Activated naive CD8-positive, alpha-beta T cell treated with anti-CD3 and anti-CD28 coated beads, Interleukin-2, amount 50 U/mL, for 24 hours (primary cell): Measurements from ENCODE around the gene ZBTB46.

Experiments used
- ATAC-seq: fragments of 150-1000 bp; cut with Tn5 transposase; one replicate; pipeline ENCODE4 v1.10.0; 2021
- DNase-seq: peaks from one replicate; pipeline ENCODE4 v3.0.0; 2021
- H3K27ac Mint-ChIP-seq: one replicate; pipeline ENCODE4 v1.8.0; 2021; ENCODE audit warnings: mild to moderate bottlenecking, mixed read lengths
- H3K27me3 Mint-ChIP-seq: one replicate; pipeline ENCODE4 v1.8.0; 2021; ENCODE audit warnings: mixed read lengths
- H3K36me3 Mint-ChIP-seq: one replicate; pipeline ENCODE4 v1.8.0; 2021; ENCODE audit warnings: low read depth, mixed read lengths
- H3K4me1 Mint-ChIP-seq: one replicate; pipeline ENCODE4 v1.8.0; 2021; ENCODE audit warnings: mixed read lengths
- H3K4me3 Mint-ChIP-seq: one replicate; pipeline ENCODE4 v1.8.0; 2021; ENCODE audit warnings: mild to moderate bottlenecking, moderate library complexity, mixed read lengths
- H3K9me3 Mint-ChIP-seq: one replicate; pipeline ENCODE4 v1.8.0; 2021; ENCODE audit warnings: mixed read lengths

The ZBTB46 gene

GRCh38 chr20:63700199-63701050 is 130.6 kb downstream of the ZBTB46 start:
- peaks cover 9% of the 10 kb centered on the region for H3K36me3 Mint-ChIP-seq
- ATAC-seq (no peak), DNase-seq (no peak)
- H3K4me1 Mint-ChIP-seq: peaks cover 33% of the 10 kb centered on the region
- H3K4me3 Mint-ChIP-seq: no peak overlapping the region
- H3K9me3 Mint-ChIP-seq: no peaks in the 10 kb centered on the region
- no peak overlapping the region for H3K27ac Mint-ChIP-seq
- no peaks in the 10 kb centered on the region for H3K27me3 Mint-ChIP-seq

GRCh38 chr20:63699466-63700198 is 131.4 kb downstream of the ZBTB46 start:
- Mint-ChIP-seq H3K36me3 (peaks cover 8% of the 10 kb centered on the region), H3K4me1 (peaks cover 32% of the 10 kb centered on the region), H3K27me3 (no peaks in the 10 kb centered on the region), H3K27ac (peak overlapping the region; percentile 67), H3K4me3 (no peak overlapping the region), H3K9me3 (no peaks in the 10 kb centered on the region)
- DNase-seq (no peak), ATAC-seq (no peak)

- no peaks in the 10 kb centered on the region for H3K27me3 Mint-ChIP-seq
- H3K9me3 Mint-ChIP-seq: no peaks in the 10 kb centered on the region
- peak overlapping the region; percentile 67 for H3K27ac Mint-ChIP-seq
- H3K4me1 Mint-ChIP-seq: peaks cover 33% of the 10 kb centered on the region
- H3K36me3 Mint-ChIP-seq: peaks cover 3% of the 10 kb centered on the region
- no peak overlapping the region for H3K4me3 Mint-ChIP-seq
- ATAC-seq (peak; percentile 69), DNase-seq (peak; percentile 66)
Observed at GRCh38 chr20:63698739-63699465, 132.2 kb downstream of the ZBTB46 start.

GRCh38 chr20:63697868-63698545 is 133.1 kb downstream of the ZBTB46 start:
- Mint-ChIP-seq H3K27ac (no peak overlapping the region), H3K36me3 (peaks cover 3% of the 10 kb centered on the region), H3K27me3 (peaks cover 3% of the 10 kb centered on the region), H3K4me1 (peaks cover 35% of the 10 kb centered on the region), H3K9me3 (no peaks in the 10 kb centered on the region), H3K4me3 (no peak overlapping the region)
- ATAC-seq (no peak), DNase-seq (no peak)

DNA sequence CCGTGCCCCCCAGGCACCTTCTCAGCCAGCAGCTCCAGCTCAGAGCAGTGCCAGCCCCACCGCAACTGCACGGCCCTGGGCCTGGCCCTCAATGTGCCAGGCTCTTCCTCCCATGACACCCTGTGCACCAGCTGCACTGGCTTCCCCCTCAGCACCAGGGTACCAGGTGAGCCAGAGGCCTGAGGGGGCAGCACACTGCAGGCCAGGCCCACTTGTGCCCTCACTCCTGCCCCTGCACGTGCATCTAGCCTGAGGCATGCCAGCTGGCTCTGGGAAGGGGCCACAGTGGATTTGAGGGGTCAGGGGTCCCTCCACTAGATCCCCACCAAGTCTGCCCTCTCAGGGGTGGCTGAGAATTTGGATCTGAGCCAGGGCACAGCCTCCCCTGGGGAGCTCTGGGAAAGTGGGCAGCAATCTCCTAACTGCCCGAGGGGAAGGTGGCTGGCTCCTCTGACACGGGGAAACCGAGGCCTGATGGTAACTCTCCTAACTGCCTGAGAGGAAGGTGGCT is 133.7 kb downstream of the ZBTB46 start:
- ATAC-seq (no peak), DNase-seq (no peak)
- Mint-ChIP-seq H3K4me1 (peaks cover 35% of the 10 kb centered on the region), H3K27me3 (peaks cover 3% of the 10 kb centered on the region), H3K4me3 (no peak overlapping the region), H3K27ac (no peak overlapping the region), H3K36me3 (peaks cover 5% of the 10 kb centered on the region), H3K9me3 (no peaks in the 10 kb centered on the region)

DNA sequence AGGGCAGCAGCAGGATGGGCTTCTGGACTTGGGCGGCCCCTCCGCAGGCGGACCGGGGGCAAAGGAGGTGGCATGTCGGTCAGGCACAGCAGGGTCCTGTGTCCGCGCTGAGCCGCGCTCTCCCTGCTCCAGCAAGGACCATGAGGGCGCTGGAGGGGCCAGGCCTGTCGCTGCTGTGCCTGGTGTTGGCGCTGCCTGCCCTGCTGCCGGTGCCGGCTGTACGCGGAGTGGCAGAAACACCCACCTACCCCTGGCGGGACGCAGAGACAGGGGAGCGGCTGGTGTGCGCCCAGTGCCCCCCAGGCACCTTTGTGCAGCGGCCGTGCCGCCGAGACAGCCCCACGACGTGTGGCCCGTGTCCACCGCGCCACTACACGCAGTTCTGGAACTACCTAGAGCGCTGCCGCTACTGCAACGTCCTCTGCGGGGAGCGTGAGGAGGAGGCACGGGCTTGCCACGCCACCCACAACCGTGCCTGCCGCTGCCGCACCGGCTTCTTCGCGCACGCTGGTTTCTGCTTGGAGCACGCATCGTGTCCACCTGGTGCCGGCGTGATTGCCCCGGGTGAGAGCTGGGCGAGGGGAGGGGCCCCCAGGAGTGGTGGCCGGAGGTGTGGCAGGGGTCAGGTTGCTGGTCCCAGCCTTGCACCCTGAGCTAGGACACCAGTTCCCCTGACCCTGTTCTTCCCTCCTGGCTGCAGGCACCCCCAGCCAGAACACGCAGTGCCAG is 134.3 kb downstream of the ZBTB46 start, which contains the start of gene TNFRSF6B:
TSS of gene TNFRSF6B (plus strand) at position 25 of the 729 bp plus-strand sequence. CDS start at position 141, 116 bp downstream.
- peaks cover 35% of the 10 kb centered on the region for H3K4me1 Mint-ChIP-seq
- no peak within 1 kb of the TSS for H3K4me3 Mint-ChIP-seq
- H3K27me3 Mint-ChIP-seq: peaks cover 3% of the 10 kb centered on the region
- peak; percentile 2 for ATAC-seq
- no peak for DNase-seq
- no peaks in the 10 kb centered on the region for H3K9me3 Mint-ChIP-seq
- H3K27ac Mint-ChIP-seq: no peak within 1 kb of the TSS
- H3K36me3 Mint-ChIP-seq: peaks cover 5% of the 10 kb centered on the region

DNA sequence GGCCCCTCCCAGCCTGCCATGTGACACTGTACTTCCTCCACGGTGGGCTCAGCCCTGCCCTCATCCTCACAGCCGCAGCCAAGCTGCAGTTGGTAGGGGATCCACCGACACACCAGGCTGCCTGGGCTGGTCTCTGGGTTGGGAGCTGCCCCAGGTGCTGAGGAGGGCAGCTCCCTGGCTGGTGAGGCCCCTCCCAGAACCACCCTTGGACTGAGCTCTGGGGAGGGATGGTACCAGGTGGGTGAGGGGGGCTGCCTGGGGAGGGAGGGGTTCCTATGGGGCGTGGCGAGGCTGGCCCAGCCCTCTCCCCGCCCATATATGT is 134.8 kb downstream of the ZBTB46 start:
- Mint-ChIP-seq H3K36me3 (peaks cover 7% of the 10 kb centered on the region), H3K27me3 (peaks cover 3% of the 10 kb centered on the region), H3K27ac (no peak overlapping the region), H3K4me3 (no peak overlapping the region), H3K4me1 (peaks cover 35% of the 10 kb centered on the region), H3K9me3 (no peaks in the 10 kb centered on the region)
- ATAC-seq: peak; percentile 26
- peak; percentile 39 for DNase-seq

DNA sequence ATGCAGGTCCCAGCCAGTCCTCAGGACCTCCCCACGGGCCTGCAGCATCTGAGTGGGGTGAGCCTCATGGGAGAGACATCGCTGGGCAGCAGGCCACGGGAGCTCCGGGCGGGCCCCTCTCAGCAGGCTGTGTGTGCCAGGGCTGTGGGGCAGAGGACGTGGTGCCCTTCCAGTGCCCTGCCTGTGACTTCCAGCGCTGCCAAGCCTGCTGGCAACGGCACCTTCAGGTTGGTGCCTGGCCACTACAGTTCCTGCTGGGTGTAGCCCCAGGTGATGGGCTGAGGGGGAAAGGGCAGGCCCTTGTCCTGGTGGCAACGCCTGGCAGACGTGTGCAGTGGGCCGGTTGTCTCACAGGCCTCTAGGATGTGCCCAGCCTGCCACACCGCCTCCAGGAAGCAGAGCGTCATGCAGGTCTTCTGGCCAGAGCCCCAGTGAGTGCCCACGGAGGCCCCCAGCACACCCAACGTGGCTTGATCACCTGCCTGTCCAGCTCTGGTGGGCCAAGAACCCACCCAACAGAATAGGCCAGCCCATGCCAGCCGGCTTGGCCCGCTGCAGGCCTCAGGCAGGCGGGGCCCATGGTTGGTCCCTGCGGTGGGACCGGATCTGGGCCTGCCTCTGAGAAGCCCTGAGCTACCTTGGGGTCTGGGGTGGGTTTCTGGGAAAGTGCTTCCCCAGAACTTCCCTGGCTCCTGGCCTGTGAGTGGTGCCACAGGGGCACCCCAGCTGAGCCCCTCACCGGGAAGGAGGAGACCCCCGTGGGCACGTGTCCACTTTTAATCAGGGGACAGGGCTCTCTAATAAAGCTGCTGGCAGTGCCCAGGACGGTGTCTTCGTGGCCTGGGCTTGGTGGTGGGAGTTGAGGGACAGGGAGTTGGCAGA is 135.4 kb downstream of the ZBTB46 start:
- Mint-ChIP-seq H3K9me3 (no peaks in the 10 kb centered on the region), H3K36me3 (peaks cover 7% of the 10 kb centered on the region), H3K27ac (no peak overlapping the region), H3K4me1 (peaks cover 35% of the 10 kb centered on the region), H3K27me3 (peaks cover 3% of the 10 kb centered on the region), H3K4me3 (no peak overlapping the region)
- DNase-seq (no peak), ATAC-seq (no peak)

- H3K27ac Mint-ChIP-seq: no peak overlapping the region
- no peak for DNase-seq
- H3K36me3 Mint-ChIP-seq: peaks cover 7% of the 10 kb centered on the region
- H3K27me3 Mint-ChIP-seq: peaks cover 3% of the 10 kb centered on the region
- no peak for ATAC-seq
- no peaks in the 10 kb centered on the region for H3K9me3 Mint-ChIP-seq
- H3K4me3 Mint-ChIP-seq: no peak overlapping the region
- H3K4me1 Mint-ChIP-seq: peaks cover 33% of the 10 kb centered on the region
Observed at GRCh38 chr20:63694584-63695423, 136.3 kb downstream of the ZBTB46 start.

DNA sequence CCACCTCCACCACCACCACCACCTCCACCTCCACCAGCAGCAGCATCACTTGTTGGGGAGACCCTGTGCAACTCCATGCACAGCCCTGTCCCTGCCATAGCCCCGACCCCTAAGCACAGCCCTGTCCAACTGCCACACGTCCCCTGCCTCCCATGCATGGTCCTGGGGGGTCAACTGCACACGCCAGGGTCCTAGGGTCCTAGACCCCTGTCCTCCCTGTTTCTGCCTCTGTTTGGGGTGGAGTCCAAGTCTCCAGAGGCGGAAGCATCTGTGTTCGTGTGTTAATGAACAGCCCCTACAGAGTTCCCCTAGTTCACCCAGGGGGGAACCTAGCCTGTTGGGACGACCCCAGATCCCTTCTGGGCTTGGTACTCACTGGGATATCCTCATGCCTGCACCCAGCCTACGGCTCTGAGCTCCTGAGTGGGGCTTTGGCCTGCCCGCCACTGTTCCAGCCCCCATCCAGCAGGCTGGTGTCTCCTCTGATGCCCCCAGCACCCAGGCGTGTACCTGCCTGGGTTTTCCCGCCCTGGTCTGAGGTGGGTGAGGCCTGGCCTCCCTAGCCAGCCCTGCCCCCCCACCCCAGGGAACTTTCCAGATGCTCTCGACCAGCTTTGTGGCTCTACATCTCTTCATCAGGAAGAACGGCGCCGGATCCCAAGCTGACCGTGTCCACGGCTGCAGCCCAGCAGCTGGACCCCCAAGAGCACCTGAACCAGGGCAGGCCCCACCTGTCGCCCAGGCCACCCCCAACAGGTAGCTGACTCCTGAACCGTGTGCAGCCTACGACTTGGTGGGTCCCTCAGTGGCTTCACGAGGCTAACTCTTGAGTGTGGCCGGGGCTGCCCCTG is 137.1 kb downstream of the ZBTB46 start:
- ATAC-seq: no peak
- peak overlapping the region; percentile 87 for H3K27ac Mint-ChIP-seq
- H3K9me3 Mint-ChIP-seq: no peaks in the 10 kb centered on the region
- peaks cover 7% of the 10 kb centered on the region for H3K36me3 Mint-ChIP-seq
- H3K27me3 Mint-ChIP-seq: peaks cover 3% of the 10 kb centered on the region
- H3K4me3 Mint-ChIP-seq: peak overlapping the region; percentile 52
- H3K4me1 Mint-ChIP-seq: peaks cover 26% of the 10 kb centered on the region
- DNase-seq: no peak
